GM06990 (cell line): Measurements from ENCODE around the gene GLIS2.

Source experiments
- DNase-seq: peaks from one replicate; pipeline ENCODE4 v3.0.0-alpha.2; 2011; ENCODE audit not compliant: insufficient read length; ENCODE audit errors: extremely low read depth
- H3K27me3 ChIP-seq: replicated peaks from 2 replicates; pipeline ENCODE4 v1.6.0; 2011; ENCODE audit warnings: low read length; ENCODE audit not compliant: control insufficient read depth, insufficient read depth
- H3K36me3 ChIP-seq: 2 replicates; pipeline ENCODE4 v1.5.1; 2011; ENCODE audit warnings: low read length; ENCODE audit not compliant: control insufficient read depth, insufficient read depth
- H3K4me3 ChIP-seq: replicated peaks from 2 replicates; pipeline ENCODE4 v1.5.1; 2011; ENCODE audit warnings: low read depth, mild to moderate bottlenecking, control low read depth, low read length
- TF ChIP-seq, protein P1 (sequence below): IDR thresholded peaks from 2 replicates; pipeline ENCODE4 v1.5.1; 2011; ENCODE audit warnings: low read length, control low read depth, mild to moderate bottlenecking, inconsistent platforms; ENCODE audit not compliant: insufficient read depth, poor library complexity, severe bottlenecking

The GLIS2 gene

DNA sequence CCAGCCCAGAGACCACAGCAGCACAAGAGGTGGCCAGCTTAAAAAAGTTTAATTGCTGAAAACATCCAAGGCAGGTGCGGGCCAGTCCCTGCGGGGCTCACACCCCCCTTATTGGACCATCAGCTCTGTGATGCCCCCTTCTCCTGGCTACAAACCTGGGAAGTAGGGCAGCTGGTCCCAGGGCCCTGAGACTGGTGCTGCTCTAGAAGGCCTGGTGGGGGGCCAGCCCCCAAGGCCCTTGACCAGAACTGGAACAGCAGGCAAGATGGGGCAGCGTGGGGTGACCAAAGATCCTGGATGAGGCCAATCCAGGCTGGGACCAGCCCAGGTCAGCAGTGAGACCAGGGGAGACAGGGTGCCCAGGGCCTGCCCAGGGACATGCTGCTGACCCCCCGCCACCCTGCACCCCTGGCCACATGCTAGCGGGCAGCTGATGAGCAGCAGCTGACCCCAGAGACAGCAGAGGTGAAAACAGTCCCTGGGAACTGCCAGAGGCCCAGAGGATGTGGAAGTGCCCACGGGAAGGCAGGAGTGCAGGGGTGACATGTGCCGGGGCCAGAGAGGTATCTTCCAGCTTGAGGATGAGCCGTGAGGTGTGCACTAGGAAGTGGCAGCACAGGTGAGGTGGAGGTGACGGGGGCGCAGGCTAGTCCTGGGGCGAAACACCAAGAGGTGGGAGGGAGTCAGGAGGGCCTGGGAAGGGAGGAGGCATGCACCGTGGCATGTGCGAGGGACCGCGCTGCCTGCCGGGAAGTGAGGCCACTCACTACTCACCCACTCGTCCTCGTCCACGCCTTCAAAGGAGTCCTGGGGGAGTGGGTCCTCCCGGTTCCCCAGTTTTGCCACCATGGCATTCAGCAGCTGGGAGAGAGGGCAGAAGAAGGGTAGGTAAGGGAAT lies 38.9 kb downstream of the GLIS2 start:
- TF ChIP-seq, protein P1, sequence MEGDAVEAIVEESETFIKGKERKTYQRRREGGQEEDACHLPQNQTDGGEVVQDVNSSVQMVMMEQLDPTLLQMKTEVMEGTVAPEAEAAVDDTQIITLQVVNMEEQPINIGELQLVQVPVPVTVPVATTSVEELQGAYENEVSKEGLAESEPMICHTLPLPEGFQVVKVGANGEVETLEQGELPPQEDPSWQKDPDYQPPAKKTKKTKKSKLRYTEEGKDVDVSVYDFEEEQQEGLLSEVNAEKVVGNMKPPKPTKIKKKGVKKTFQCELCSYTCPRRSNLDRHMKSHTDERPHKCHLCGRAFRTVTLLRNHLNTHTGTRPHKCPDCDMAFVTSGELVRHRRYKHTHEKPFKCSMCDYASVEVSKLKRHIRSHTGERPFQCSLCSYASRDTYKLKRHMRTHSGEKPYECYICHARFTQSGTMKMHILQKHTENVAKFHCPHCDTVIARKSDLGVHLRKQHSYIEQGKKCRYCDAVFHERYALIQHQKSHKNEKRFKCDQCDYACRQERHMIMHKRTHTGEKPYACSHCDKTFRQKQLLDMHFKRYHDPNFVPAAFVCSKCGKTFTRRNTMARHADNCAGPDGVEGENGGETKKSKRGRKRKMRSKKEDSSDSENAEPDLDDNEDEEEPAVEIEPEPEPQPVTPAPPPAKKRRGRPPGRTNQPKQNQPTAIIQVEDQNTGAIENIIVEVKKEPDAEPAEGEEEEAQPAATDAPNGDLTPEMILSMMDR = no peak
- Histone ChIP-seq H3K4me3 (no peak overlapping the region), H3K27me3 (no peaks in the 10 kb centered on the region)

DNA sequence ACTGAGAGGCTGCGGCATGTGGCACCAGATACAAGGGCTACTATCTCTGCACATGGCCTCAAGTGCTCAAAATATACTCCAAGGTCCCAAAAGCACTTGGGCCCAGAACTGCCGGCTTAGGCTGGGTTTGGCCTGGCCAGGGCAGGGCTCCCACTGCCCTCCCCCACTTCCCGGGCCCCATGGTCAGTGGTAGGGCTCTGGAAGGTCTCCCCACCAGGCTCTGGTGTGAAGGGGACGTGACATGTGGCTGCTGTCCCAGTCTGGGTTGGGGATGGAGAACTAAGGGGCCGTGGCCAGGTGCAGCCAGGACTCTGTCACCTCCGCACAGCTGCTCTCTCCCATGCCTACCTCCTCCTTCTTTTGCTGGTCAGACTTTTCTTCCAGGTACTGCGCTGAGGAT lies 41.0 kb downstream of the GLIS2 start:
- peaks cover 35% of the 10 kb centered on the region for H3K36me3 ChIP-seq
- DNase-seq = no peak
- H3K27me3 ChIP-seq = no peaks in the 10 kb centered on the region
- TF ChIP-seq, protein P1 = no peak
- no peak overlapping the region for H3K4me3 ChIP-seq

More for the DNA sequence above, 38.9 kb downstream of the GLIS2 start:
- DNase-seq = no peak
- peaks cover 21% of the 10 kb centered on the region for H3K36me3 ChIP-seq

DNA sequence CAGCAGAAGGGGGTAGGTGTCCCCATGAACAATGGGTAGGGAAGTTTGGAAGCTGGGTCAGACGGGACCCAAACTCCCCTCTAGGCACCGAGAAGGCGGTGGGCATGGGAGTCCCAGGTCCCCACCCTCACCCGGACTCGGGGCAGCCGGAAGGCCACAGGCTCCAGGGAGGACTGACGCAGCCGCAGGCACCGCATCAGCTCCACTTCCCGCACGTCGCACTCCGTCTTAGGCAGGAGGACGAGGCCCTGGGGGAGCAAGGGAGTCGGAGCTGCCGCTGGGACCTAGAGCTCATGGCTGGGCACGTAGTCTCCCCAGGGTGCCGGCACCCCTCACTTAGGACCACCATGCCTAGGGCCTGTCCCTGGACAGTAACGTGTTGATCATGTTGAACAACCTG lies 42.4 kb downstream of the GLIS2 start:
- H3K36me3 ChIP-seq = peaks cover 42% of the 10 kb centered on the region
- H3K4me3 ChIP-seq = no peak overlapping the region
- H3K27me3 ChIP-seq = no peaks in the 10 kb centered on the region
- DNase-seq = no peak
- TF ChIP-seq, protein P1 = no peak

DNA sequence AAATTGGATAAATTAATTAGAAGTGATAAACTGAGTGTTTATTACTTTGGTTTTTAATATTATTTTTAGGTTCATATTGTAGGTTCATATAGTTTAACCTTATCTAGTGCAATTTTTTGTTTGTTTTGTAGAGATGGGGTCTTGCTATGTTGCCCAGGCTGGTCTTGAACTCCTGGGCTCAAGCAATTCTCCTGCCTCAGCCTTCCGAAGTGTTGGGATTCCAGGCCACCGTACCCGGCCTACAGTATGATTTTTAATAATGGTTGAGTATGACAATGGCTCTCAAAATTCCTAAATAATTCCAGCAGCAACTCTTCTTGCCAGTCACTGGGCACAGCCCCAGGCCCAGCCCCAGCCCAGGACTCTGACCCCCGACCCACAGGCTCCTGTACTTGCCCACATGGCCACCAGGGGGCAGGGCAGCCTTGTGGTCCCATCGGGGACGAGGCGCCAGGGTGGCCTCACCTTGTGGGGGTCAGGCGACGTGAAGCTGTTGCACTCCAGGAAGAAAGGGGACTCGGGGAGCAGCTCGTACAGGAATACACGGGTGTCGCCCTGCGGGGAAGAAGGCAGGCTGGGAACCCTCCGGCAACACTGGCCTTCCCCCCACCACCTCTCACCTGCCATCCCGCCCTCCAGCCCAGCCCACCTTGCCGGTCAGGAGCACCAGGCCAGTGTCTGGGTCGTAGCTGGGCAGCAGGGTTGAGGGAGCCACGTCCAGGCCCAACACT lies 43.1 kb downstream of the GLIS2 start:
- TF ChIP-seq, protein P1 = peak; percentile 93
- Histone ChIP-seq H3K36me3 (peaks cover 42% of the 10 kb centered on the region), H3K4me3 (no peak overlapping the region), H3K27me3 (no peaks in the 10 kb centered on the region)
- no peak for DNase-seq

DNA sequence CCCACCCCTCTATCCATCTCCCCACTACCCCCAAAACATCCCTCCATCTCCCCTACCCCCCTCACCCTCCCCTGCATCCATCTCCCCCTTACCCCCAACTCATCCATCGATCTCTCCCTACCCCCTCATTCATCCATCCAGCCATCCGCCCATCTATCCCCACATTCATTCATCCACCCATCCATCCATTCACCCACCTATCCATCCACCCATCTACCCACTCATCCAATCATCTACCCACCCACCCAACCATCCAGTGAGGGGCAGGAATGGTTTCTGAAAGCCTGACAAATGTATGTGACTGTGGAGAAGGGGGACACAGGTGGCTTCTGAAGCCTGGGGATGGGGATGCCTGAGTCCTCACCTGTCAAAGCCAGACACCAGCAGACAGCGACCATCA lies 44.0 kb downstream of the GLIS2 start:
- DNase-seq = no peak
- peaks cover 44% of the 10 kb centered on the region for H3K36me3 ChIP-seq
- TF ChIP-seq, protein P1 = no peak
- H3K4me3 ChIP-seq = no peak overlapping the region
- no peaks in the 10 kb centered on the region for H3K27me3 ChIP-seq
